Activated CD4-positive, alpha-beta T cell treated with anti-CD3 and anti-CD28 coated beads, Interleukin-2, amount 50 U/mL, for 48 hours (primary cell): ENCODE data around the gene HIGD1C.
"Not testable (repeated sequence)": the region's sequence is repeated elsewhere in the genome, so short reads cannot be mapped to it uniquely, and the experiment has no call there.

ENCODE experiments used
- DNase-seq, 2 experiments: peaks; one replicate each; pipeline ENCODE4 v3.0.0-alpha.2; 2020

The HIGD1C gene

GRCh38 chr12:50952510-50952909 lies at the start of gene HIGD1C:
TSS of gene HIGD1C (plus strand) at chr12:50952544. CDS start at chr12:50953999, 1,455 bp downstream.
- no peak for DNase-seq

GRCh38 chr12:50908479-50908878 lies 43.9 kb upstream of the HIGD1C start:
- not testable (repeated sequence) for DNase-seq

GRCh38 chr12:50912361-50912760 lies 40.0 kb upstream of the HIGD1C start:
- DNase-seq = not testable (repeated sequence)

- DNase-seq = no peak
These were observed 39.1 kb upstream of the HIGD1C start for GRCh38 chr12:50913224-50913623.

- DNase-seq = no peak
These were observed 37.4 kb upstream of the HIGD1C start for GRCh38 chr12:50914872-50915484.

- no peak for DNase-seq
These were observed 36.1 kb upstream of the HIGD1C start for GRCh38 chr12:50916292-50916691.

GRCh38 chr12:50918584-50919316 lies 33.6 kb upstream of the HIGD1C start:
- no peak for DNase-seq

GRCh38 chr12:50922820-50923219 lies 29.5 kb upstream of the HIGD1C start:
- DNase-seq = no peak

- no peak for DNase-seq
These were observed 28.8 kb upstream of the HIGD1C start for GRCh38 chr12:50923361-50924130.

- DNase-seq = no peak
These were observed 28.3 kb upstream of the HIGD1C start for GRCh38 chr12:50924131-50924438.

GRCh38 chr12:50924439-50925341 lies 27.7 kb upstream of the HIGD1C start:
- peak in 1 of 2 experiments; percentile 9 for DNase-seq

- DNase-seq = no peak
These were observed 27.0 kb upstream of the HIGD1C start for GRCh38 chr12:50925342-50925651.

- no peak for DNase-seq
These were observed 26.4 kb upstream of the HIGD1C start for GRCh38 chr12:50925920-50926319.

- DNase-seq = no peak
These were observed 25.9 kb upstream of the HIGD1C start for GRCh38 chr12:50926415-50926814.

GRCh38 chr12:50926932-50927331 lies 25.4 kb upstream of the HIGD1C start:
- not testable (repeated sequence) for DNase-seq

GRCh38 chr12:50927356-50927755 lies 25.0 kb upstream of the HIGD1C start:
- no peak for DNase-seq

- DNase-seq = no peak
These were observed 24.5 kb upstream of the HIGD1C start for GRCh38 chr12:50927766-50928224.

GRCh38 chr12:50928392-50928791 lies 24.0 kb upstream of the HIGD1C start:
- DNase-seq = no peak

GRCh38 chr12:50929831-50930230 lies 22.5 kb upstream of the HIGD1C start:
- DNase-seq = no peak

GRCh38 chr12:50930477-50930876 lies 21.9 kb upstream of the HIGD1C start:
- peak in 1 of 2 experiments; percentile 21 for DNase-seq

GRCh38 chr12:50932787-50933280 lies 19.5 kb upstream of the HIGD1C start:
- no peak for DNase-seq

GRCh38 chr12:50933459-50934124 lies 18.8 kb upstream of the HIGD1C start:
- no peak for DNase-seq
